Activated CD4-positive, alpha-beta T cell treated with anti-CD3 and anti-CD28 coated beads for 4 hours (primary cell): ENCODE measurements around the gene HCRTR2.
"Not testable (repeated sequence)": the region's sequence is repeated elsewhere in the genome, so short reads cannot be mapped to it uniquely, and the experiment has no call there.

Experiments used
- DNase-seq, 2 donors: peaks; one replicate each; pipeline ENCODE4 v3.0.0-alpha.2; 2020

HCRTR2 gene

DNA sequence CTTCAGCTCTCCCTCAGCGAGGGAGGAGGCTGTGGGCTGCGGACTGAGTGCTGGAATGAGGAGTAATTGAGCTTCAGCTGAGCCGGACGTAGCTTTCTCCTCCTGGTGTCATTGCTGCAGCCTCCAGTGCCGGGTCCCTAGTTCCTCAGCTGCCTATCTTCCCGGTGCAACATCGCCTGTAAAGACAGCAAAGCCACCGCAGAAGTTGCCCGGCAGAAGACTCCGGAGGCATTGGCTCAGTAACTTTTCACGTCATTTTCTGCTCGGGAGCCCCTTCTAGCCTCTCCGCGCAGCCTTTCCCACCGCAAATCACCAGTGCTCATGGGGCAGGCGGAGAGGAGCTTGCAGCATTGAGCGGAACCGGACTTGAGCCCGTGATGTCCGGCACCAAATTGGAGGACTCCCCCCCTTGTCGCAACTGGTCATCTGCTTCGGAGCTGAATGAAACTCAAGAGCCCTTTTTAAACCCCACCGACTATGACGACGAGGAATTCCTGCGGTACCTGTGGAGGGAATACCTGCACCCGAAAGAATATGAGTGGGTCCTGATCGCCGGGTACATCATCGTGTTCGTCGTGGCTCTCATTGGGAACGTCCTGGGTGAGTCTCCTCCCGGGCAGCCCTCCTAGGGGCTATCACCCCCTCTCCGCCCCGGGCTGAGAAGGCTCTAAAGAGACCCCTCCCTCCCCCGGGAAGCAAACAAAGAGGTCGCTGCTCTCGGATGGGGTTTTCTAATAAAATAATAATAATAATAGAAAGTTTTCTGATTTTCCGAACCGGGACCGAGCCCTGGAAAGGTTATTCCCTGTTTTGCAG lies at the start of gene HCRTR2:
TSS of gene HCRTR2 (plus strand) at position 305 of the 816 bp plus-strand sequence. CDS start at position 378, 73 bp downstream.
- no peak for DNase-seq

DNA sequence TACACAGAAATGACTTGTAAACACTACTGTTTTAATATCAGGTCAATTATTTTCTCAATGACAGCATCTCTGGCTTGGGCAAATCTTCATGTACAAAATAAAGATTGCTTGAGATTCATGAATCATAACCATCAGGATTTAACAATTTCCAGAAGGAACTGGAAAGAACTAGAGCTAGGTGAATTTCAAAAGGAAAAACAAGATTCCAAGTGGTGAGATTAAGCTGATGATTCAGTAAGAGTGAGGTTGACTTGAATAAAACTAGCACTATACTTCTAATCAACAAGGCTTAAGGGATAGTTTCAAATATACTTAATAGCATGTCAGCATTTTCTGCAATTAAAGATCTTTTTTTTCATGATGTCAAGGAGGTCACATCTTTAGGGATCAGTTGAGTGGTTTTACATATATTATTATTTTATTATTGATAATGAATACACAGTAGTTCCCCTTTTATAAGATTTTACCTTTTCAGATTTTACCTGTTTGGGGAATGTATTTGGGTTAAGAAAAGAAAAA lies 43.5 kb upstream of the HCRTR2 start:
- DNase-seq = no peak

DNA sequence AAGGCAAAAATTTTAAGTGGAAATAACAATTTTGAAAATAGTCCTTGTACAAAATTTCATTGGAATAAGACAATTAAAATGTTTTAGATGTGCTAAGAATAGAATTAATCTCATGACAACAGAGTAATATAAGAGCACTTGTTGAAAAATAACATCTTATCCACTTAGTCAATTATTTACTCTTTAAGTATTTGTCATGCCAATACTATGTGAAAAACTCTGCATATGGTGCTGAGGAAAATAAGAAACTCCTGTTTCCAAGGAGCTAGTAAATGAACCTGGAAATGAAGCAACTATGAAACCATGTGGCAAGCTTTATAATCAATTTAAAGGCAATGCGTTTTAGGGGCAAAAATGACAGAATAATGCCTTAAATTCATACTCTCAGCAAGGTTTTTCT lies 42.7 kb upstream of the HCRTR2 start:
- no peak for DNase-seq

DNA sequence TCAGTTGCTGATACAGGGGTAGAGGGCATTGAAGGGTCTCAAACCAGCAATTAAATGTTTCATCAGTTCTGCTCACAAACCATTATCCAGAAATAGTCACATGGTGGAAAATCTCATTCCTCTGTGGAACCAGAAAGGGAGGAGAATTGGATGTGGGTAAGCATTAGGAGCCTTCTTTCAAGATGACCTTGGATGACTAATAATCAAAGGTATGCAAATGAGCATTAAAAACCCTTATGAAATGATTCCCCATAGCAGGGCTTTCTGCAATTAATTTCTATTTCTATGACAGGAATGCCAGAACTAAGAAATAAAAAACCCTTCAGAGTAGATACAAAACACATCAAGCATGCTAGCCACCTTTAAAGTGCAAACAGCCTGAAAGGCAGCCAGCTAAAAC lies 37.4 kb upstream of the HCRTR2 start:
- no peak for DNase-seq

DNA sequence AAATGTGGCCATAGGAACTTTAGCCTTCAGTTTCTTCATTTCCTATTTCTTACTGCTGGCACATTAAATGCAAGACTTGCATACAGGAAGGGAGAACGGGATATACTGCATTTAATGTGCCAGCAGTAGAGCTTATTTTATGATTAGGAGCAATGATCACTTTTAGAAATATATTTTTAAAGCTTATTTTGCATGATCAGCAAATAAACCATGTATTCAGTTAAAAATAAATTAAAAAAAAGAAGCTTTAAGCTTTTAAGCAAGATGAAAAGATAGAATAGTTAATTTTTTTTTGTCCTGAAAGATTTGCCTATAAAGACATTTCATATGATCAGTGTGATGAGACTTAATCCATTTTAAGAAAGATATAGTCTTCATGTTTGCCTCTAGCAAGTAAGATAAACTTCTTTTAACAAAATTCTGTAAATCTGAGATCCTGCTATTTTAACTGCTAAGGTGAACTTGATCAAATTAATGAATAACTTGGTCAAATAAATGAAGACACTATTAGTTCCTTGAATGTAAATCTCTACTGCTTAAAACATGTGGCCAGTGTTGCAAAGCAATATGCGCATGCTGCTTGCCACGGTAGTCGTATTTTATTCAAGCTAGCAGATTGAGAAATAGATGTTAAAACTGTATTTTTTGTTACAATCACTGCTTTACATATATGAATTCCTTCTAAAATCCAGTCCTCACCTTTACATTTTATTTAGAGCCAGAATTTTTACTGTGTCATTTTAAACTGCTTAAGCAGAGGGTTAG lies 36.2 kb upstream of the HCRTR2 start:
- DNase-seq = no peak

- no peak for DNase-seq
Observed at GRCh38 chr6:55141611-55142010, 32.7 kb upstream of the HCRTR2 start.

DNA sequence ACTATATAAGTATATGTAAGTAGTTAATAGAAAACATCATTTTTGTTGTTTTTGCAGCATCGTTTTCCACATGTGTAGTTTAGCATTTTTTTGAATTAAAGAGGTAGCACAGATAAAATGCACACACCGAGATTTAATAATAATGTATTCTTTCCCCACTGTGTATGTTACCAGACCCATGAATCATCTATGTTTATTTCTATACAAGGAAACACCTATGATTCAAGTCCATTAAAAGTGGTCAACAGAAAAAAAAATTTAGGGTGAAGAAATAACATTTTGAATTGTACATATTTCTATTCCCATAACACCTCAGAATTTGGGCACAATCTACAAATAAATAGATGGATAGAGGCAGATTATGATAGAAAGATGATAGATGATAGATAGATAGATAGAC lies 31.7 kb upstream of the HCRTR2 start:
- DNase-seq = no peak

DNA sequence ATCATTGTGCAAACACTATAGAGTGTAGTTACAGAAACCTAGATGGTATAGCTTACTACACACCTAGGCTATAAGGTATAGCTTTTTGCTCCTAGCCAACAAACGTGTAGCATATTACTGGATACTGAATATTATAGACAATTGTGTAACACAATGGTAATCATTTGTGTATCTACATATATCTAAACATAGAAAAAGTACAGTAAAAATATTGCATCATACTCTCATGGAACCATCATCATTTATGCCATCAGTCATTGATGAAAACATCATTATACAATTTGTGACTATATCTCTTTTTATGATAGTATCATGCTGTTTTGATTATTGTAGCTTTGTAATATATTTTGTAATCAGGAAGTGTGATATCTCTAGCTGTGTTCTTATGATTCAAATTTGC lies 21.0 kb upstream of the HCRTR2 start:
- no peak for DNase-seq

DNA sequence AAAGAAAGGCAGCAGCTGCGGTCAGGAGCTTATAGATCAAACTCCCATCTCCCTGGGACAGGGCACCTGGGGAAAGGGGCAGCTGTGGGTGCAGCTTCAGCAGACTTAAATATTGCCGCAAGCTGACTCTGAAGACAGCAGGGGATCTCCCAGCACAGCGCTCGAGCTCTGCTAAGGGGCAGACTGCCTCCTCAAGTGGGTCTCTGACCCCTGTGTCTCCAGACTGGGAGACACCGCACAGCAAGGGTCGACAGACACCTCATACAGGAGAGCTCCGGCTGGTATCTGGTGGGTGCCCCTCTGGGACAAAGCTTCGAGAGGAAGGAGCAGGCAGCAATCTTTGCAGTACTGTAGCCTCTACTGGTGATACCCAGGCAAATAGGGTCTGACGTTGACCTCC lies 15.5 kb upstream of the HCRTR2 start:
- DNase-seq = not testable (repeated sequence)

DNA sequence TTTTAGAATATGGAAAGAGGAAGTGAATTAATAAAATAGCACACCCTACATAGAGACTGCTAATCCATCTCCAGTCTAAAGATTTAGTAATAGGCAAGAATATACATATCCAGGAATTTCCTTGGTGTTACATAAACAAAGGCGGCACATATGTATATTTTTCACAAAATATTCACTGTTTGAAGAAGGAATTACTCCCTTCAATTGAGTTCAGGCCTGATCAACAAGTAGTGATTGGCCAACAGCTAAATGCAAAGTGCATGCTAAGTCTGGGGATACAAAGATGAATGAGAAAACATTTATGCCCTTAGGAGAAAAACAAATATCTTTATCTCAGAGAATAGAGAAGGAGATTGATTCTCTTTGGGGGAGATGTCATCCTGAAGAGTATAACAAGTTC lies 6.5 kb upstream of the HCRTR2 start:
- DNase-seq = no peak

DNA sequence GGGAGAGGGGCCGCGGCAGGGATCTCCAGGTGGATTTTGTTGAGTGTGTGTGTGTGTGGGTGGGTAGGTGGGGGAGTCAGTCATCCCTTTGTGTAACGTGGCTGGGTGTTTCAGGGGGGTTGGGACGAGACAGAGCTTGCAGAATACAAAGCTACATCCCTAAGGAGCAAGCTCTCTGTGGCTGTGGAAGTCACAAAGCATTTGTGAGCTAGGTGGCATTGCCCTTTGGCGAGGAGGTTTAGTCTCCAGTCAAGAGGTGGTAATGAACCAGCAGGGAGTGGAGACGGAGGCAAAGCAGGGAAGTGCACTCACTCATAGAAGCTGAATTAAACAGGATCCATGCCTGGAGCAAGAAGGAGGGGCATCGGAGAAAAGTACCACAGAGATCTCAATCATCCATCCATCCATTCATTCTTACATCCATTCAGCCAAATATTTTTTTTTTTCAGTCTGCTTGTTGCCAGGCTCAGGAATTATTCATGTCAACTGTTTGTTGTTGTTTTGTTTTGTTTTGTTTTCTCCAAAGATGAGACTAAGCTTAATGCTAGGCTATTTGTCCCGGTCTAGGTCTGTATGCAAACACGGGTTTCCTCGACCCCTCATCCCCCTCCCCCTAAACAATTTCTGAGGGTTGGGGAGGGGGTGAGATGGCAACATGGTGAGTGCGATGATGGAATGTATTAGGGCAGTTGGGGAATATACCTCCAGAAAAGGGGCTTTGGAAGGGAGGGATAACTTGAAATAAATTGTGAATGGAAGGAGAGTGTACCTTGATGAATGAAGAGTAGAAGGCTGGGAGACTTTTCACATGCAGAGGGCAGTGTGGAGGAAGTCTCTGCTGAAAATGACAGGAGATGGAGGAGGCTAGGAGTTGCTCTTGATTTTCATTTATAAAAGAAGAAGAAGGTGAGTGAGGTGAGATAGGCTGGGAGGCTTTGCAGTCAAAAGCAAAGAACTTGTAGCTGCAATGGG lies 1.0 kb downstream of the HCRTR2 start:
- no peak for DNase-seq

DNA sequence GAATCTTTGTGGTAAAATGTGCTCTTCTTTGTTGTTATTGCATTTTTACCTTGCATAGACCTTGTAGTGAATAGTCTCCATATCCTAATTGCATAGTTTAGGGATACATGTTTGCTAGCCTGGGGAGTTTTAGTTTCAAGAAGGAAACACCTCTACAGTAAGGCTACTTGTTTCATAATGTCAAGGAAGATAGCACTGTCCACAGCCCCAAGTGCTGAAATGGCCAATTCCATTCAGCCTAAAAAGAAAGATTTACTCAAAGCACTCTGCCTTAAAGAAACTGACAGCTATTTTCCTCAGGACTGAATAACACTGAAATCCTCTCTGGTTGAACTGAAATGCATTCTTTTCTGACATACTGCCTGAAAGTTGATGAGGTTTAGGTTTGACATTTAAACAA lies 2.6 kb downstream of the HCRTR2 start:
- DNase-seq = no peak

GRCh38 chr6:55180258-55180657 lies 5.9 kb downstream of the HCRTR2 start:
- DNase-seq = no peak

DNA sequence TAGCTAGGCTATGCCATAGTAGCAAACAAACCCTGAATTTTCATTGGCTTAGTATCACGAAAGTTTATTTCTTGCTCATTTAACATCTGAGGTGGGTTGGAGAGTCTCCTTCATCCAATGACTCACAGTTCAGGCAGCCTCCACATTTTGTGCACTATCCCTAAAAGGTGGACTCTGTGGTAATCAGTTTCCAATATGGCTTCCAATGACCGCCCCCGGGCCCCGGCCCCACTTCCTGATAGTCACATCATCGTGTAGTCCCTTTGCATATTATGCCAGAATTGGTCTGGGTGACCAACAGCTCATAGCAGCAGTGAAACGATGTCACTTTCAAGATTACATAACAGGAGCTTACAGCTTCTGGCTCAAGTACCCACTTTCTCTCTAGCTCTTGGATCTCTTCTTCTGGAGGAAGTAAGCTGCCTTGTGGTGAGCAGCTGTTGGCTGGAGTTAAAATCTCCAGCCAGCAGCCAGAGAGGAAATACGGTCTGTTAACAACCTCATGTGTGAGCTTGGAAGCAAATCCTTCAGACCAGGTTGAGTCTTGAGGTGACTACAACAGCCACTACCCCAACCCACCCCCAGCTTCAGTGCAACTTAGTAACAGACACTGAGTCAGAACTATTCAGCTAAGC lies 7.8 kb downstream of the HCRTR2 start:
- no peak for DNase-seq

DNA sequence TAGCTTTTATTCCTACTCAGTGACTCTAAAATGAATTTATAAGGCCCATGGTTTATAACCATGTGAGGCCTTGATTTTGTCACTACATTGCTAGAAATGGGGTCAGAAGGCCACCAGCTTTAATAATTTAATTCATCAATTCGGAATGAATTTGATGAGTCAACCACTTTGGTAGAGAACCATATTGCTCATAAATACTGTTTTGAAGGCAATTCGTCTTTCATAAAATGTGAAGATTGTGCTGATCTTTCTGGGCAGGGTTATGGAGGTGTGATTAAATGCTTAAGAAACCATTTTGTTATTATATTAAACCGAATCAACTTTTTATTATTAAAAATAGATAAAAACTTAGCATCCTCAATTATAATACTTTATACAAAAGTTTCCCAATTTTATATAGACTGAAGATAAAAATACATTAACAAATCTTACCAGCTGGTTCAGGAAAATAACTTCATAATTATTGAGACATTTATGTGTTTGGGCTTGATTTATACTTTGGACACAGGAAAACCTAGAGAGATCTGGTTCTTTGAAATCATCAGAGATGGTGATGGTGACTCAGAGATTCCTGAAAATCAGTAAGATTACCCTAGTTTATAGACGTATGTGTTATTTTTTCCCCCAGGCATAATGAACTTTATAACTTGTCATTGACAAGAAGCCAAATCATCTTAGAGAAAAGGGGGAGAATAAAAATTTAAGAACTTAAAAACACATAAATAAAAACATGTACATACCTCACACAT lies 10.6 kb downstream of the HCRTR2 start:
- DNase-seq = no peak

- no peak for DNase-seq
Observed at GRCh38 chr6:55198715-55199114, 24.4 kb downstream of the HCRTR2 start.

DNA sequence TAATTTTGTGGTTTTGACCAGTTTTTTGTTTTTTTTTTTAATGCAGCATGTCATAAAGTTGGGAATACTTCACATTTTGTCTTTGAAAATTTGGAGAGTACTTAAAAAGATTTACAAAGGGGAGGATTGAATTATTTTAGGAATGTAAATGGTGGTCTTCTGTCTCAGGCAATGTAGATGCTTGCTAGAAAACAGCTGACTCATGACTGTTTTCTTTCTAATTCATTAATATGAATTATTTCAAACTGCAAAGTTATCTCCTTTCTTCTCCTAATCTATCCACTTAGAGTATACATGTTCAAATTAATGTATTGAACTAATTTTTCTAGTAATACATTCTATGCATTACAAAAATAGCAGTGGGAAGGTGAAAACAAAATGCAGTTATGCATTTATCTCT lies 24.9 kb downstream of the HCRTR2 start:
- no peak for DNase-seq

DNA sequence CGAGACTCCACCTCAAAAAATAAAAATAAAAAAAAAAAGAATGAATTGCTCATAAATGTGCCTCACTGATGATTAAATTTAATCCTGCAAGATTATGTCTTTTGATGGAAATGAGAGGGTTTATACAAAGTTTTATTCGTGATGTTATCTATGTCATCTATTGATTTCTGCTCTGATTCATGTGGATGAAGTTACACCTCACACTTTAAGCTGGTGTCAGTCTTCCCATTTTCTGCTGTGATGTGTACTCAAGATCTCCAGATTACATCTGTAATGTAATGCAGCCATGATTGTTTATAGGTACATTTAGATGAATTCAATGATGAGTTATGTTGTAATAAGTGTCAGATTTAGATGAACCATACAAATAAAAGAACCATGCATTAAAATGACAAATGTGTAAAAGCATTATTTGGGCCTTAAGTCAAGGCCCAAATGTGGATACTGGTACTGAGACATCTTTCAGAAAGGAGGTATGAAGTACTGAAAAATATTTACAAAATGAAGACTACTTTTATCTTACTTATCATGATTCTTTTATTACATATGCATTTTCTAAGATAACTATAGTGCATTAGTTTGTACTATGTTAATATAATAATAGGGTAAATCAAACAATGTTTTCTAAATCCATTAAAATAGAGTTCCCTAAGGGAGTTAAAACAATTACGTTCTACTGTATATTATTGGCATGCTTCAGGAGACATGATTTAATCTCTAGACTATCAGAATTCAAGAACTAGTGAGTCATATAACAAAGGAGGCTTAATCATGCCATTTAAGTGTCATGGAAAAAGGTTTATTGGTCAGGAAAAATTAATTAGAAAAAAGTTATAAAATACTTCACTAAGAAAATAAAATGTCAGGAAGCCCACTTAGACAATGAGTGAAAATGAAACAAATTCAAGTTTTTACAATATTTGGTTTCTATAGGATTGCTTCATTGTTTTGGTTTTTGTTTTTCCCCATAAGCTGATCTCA lies 34.5 kb downstream of the HCRTR2 start:
- DNase-seq = no peak

- no peak for DNase-seq
Observed at GRCh38 chr6:55210952-55211351, 36.6 kb downstream of the HCRTR2 start.

- no peak for DNase-seq
Observed at GRCh38 chr6:55212156-55212555, 37.8 kb downstream of the HCRTR2 start.
